B cell (primary cell): ENCODE measurements around the gene CCDC59.

Experiments used
- CTCF ChIP-seq: fragments of 200-600 bp; IDR thresholded peaks from one replicate; pipeline ENCODE4 v1.8.0; 2022; ENCODE audit warnings: antibody characterized with exemption, mild to moderate bottlenecking
- EZH2 ChIP-seq: IDR thresholded peaks from 2 replicates; pipeline ENCODE4 v1.6.1; 2012; ENCODE audit warnings: borderline replicate concordance, low read depth, mild to moderate bottlenecking, moderate library complexity, low read length; ENCODE audit not compliant: insufficient read depth, poor library complexity, severe bottlenecking

- TF ChIP-seq EZH2 (no peak), CTCF (no peak)
Observed at GRCh38 chr12:82361461-82361915, 3.3 kb upstream of the CCDC59 start.
